Tibial nerve (tissue), 4 donors: ENCODE results near the gene COL4A6. TPM values are rescaled to one million over a fixed set of nuclear protein-coding genes. Genes with fewer than 3 reads are reported as not detected.
"Not testable (repeated sequence)": the region's sequence is repeated elsewhere in the genome, so short reads cannot be mapped to it uniquely, and the experiment has no call there.

ENCODE experiments used
- DNase-seq, 2 donors: peaks; one replicate each; pipeline ENCODE4 v3.0.0-alpha.2; 2019; ENCODE audit warnings: low spot score in 2 of 2
- H3K27ac ChIP-seq, 4 donors: fragments of 200-600 bp; sonication (generic) in 3 of 4; one replicate each; pipeline ENCODE4 v1.5.1; 2017 to 2019; ENCODE audit warnings: mild to moderate bottlenecking in 1 of 4
- H3K27me3 ChIP-seq, 2 donors: fragments of 200-600 bp; sonication (generic) in 1 of 2; one replicate each; pipeline versions ENCODE4 v1.5.1 to v1.6.0; 2017 to 2019
- H3K36me3 ChIP-seq, 3 donors: fragments of 200-600 bp; sonication (generic); one replicate each; pipeline ENCODE4 v1.5.1; 2018 to 2019
- H3K4me1 ChIP-seq, 4 donors: fragments of 200-600 bp; sonication (generic) in 3 of 4; one replicate each; pipeline ENCODE4 v1.5.1; 2017 to 2019
- H3K4me3 ChIP-seq, 4 donors: fragments of 200-600 bp; sonication (generic) in 3 of 4; one replicate each; pipeline ENCODE4 v1.5.1; 2017 to 2019; ENCODE audit warnings: mild to moderate bottlenecking in 1 of 4, moderate library complexity in 1 of 4
- H3K9me3 ChIP-seq, 4 donors: fragments of 200-600 bp; sonication (generic) in 3 of 4; one replicate each; pipeline ENCODE4 v1.5.1; 2017 to 2019
- EP300 ChIP-seq, 2 donors: sonication (generic); formaldehyde crosslinking; IDR thresholded peaks; one replicate each; pipeline ENCODE4 v1.6.1; 2017; ENCODE audit warnings: antibody characterized with exemption in 2 of 2, mild to moderate bottlenecking in 1 of 2
- POLR2A ChIP-seq, 2 donors: fragments of 450-650 bp; IDR thresholded peaks; one replicate each; pipeline ENCODE4 v1.6.1; 2017; ENCODE audit warnings: antibody characterized with exemption in 2 of 2, mild to moderate bottlenecking in 2 of 2, moderate library complexity in 2 of 2
- WGBS, 2 donors: methylation state at CpG; one replicate each; pipeline ENCODE4 v1.1.5; 2018; 5-methylcytosine and 5-hydroxymethylcytosine counted together
- total RNA-seq, 4 donors: library from RNA; depleted of rRNA; stranded (reverse); fragments of >200 nt; gene quantifications; one replicate each; pipeline ENCODE4 v1.1.0, GENCODE V29; 2016
- TF ChIP-seq, protein P1 (sequence below), 5 experiments: fragments of 200-600 bp in 3 of 5; fragments of 450-650 bp in 2 of 5; sonication (generic) in 3 of 5; IDR thresholded peaks; one replicate each; pipeline ENCODE4 v1.5.1; 2016 to 2019; ENCODE audit warnings: antibody characterized with exemption in 5 of 5, mild to moderate bottlenecking in 3 of 5, moderate library complexity in 2 of 5

Gene COL4A6
- total RNA-seq = 1 to 10 TPM in 1 of 4 donors, under 1 TPM in 3; under 0.01 to 1.4 (median 0.21) TPM

DNA sequence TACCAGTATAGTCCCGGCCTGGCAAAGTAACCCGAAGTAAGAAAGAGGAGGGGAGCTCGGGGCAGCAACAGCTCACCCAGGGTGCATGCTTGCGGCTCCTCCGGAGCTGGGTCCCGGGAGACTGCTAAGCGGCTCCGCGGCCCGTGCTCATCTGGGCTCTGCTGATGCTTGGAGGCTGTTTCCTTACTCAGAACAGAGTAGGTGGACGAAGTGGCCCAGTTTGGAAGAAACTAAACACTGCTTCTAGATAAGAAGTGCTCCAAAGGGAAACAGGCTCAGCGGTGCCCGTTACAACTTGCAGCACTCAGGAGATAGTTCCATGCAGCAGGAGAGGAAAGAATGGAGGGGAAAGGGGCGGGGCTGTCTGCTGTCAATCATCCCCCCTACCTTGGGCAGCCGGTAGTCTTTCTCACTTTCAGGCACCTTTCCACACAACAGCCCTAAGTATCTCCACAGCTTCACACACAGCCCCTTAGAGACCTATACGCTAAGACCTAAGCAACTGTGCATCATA lies at the start of gene COL4A6:
Gene COL4A6, minus strand, starts transcription at position 313 of the 514 bp plus-strand sequence. Its CDS starts 226 bp downstream, at position 87.
- Histone ChIP-seq H3K9me3 (no peaks in the 10 kb centered on the region), H3K36me3 (no peaks in the 10 kb centered on the region), H3K4me3 (peak within 1 kb of the TSS in 3 of 4 donors; percentile 34 to 53 (median 35)), H3K4me1 (no peaks in the 10 kb centered on the region), H3K27ac (no peak within 1 kb of the TSS), H3K27me3 (peaks cover 0 to 35% of the 10 kb centered on the region in 2 donors)
- TF ChIP-seq EP300 (IDR thresholded peaks at IDR 0.05) (no peak), POLR2A (IDR thresholded peaks at IDR 0.05) (no peak)
- TF ChIP-seq, protein P1, sequence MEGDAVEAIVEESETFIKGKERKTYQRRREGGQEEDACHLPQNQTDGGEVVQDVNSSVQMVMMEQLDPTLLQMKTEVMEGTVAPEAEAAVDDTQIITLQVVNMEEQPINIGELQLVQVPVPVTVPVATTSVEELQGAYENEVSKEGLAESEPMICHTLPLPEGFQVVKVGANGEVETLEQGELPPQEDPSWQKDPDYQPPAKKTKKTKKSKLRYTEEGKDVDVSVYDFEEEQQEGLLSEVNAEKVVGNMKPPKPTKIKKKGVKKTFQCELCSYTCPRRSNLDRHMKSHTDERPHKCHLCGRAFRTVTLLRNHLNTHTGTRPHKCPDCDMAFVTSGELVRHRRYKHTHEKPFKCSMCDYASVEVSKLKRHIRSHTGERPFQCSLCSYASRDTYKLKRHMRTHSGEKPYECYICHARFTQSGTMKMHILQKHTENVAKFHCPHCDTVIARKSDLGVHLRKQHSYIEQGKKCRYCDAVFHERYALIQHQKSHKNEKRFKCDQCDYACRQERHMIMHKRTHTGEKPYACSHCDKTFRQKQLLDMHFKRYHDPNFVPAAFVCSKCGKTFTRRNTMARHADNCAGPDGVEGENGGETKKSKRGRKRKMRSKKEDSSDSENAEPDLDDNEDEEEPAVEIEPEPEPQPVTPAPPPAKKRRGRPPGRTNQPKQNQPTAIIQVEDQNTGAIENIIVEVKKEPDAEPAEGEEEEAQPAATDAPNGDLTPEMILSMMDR (IDR thresholded peaks at IDR 0.05) = no peak
- DNase-seq = no peak
- 11 to 44% methylated on average over 14 to 16 of the region's 16 CpGs for WGBS, 2 donors

DNA sequence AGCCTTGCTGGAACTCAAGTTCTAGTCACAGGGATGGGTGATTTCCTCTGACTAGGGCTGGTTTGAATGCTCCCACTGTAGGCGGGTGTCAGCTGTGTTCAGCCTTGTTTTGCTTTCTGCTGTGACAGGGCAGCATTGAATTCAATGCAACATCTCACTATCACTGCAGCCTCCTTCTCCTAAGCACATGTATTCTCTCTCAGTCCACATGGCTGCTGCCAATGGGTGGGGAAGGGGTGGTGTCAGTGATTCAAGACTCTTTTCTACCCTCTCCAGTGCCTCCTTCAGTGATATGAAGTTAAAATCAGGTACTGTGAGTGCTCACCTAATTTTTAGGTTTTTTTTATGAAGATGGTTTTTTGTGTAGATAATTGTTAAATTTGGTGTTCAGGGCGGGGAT lies 47.7 kb upstream of the COL4A6 start:
- TF ChIP-seq EP300 (IDR thresholded peaks at IDR 0.05) (no peak), POLR2A (IDR thresholded peaks at IDR 0.05) (no peak)
- TF ChIP-seq, protein P1 (IDR thresholded peaks at IDR 0.05) = no peak
- 66 to 100% methylated on average over 1 to 2 of the region's 2 CpGs for WGBS, 2 donors
- Histone ChIP-seq H3K27me3 (no peaks in the 10 kb centered on the region), H3K9me3 (peaks cover 0 to 3% (median 0%) of the 10 kb centered on the region in 4 donors), H3K4me3 (no peak overlapping the region), H3K27ac (no peak overlapping the region), H3K4me1 (no peaks in the 10 kb centered on the region), H3K36me3 (no peaks in the 10 kb centered on the region)
- DNase-seq = no peak

DNA sequence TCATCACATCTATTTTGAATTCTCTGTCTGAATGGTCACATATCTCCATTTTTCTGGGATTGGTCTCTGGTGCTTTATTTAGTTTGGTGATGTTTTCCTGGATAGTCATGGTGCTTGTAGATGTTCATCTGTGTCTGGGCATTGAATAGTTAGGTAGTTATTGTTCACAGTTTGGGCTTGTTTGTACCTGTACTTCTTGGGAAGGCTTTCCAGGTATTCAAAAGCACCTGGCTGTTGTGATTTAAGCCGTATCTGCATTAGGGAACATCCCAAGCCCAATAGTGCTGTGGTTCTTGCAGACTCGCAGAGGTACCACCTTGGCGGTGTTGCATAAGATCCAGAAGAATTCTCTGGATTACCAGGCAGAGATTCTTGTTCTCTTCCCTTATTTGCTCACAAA lies 46.0 kb upstream of the COL4A6 start:
- WGBS, 2 donors = 75 to 94% methylated on average over 3 of the region's 3 CpGs
- Histone ChIP-seq H3K27ac (no peak overlapping the region), H3K9me3 (peaks cover 0 to 3% (median 0%) of the 10 kb centered on the region in 4 donors), H3K4me1 (no peaks in the 10 kb centered on the region), H3K27me3 (no peaks in the 10 kb centered on the region), H3K4me3 (no peak overlapping the region), H3K36me3 (no peaks in the 10 kb centered on the region)
- DNase-seq = no peak
- TF ChIP-seq POLR2A (IDR thresholded peaks at IDR 0.05) (no peak), EP300 (IDR thresholded peaks at IDR 0.05) (no peak)
- TF ChIP-seq, protein P1 (IDR thresholded peaks at IDR 0.05) = no peak

DNA sequence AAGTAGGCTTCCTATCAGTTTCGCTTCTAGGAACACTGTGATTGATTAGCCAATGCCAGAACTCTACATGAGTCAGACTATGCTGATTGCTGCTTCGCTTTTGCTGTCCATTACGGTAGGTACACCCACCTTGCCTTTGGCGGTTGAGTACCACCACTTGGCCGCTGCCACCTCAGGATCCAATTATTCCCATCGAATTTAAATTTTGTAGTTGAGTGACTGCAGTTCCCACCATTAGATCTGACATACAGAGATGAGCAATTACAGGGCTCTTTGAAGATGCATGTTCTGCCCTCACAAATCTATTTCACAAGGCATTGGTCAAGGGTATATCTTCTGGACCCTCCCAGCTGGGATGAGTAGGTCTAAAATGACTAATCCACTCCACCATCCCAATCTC lies 43.3 kb upstream of the COL4A6 start:
- H3K4me1 ChIP-seq, H3K27me3 ChIP-seq, H3K9me3 ChIP-seq, H3K4me3 ChIP-seq, H3K36me3 ChIP-seq, H3K27ac ChIP-seq, DNase-seq: not testable (repeated sequence)
- 91 to 95% methylated on average over 6 of the region's 6 CpGs for WGBS, 2 donors

DNA sequence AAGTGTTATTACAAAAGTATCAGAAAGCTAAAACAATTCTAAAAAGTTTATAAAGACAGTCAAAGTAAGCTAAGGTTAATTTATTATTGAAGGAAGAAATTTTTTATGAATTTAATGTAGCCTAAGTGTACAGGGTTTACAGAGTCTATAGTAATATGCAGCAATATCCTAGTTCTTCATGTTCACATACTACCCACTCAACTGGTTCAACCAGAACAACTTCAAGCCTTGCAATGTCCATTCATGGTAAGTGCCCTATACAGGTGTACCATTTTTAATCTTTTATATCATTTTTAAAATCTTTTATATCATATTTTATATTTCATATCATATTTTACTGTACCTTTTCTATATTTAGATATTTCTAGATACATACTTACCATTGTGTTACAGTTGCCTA lies 35.8 kb upstream of the COL4A6 start:
- H3K27ac ChIP-seq = no peak overlapping the region
- DNase-seq = no peak
- H3K4me1 ChIP-seq = no peaks in the 10 kb centered on the region
- TF ChIP-seq, protein P1 (IDR thresholded peaks at IDR 0.05) = no peak
- TF ChIP-seq POLR2A (IDR thresholded peaks at IDR 0.05) = no peak
- TF ChIP-seq EP300 (IDR thresholded peaks at IDR 0.05) = no peak
- H3K4me3 ChIP-seq = no peak overlapping the region
- H3K27me3 ChIP-seq = no peaks in the 10 kb centered on the region
- no peaks in the 10 kb centered on the region for H3K36me3 ChIP-seq
- H3K9me3 ChIP-seq = peaks cover 0 to 4% (median 0%) of the 10 kb centered on the region in 4 donors

DNA sequence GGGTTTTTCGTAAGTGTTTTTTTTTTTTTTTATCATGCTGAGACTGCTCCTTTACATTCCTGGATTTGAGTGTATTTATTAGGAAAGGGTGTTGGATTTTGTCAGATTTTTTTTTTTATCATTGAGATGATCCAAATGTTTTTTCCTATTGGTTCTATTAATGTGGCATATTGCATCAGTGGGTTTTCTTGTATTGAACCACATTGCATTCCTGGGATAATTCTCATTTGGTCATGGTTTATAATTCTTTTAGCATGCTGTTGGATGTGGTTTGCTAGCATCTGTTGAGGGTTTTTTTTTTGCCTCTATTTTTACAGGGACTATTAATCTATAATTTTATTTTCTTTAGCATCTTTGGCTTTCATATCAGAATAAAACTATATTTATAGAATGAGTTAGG lies 30.3 kb upstream of the COL4A6 start:
- Histone ChIP-seq H3K9me3 (no peaks in the 10 kb centered on the region), H3K27me3 (no peaks in the 10 kb centered on the region), H3K4me1 (no peaks in the 10 kb centered on the region), H3K27ac (no peak overlapping the region), H3K36me3 (no peaks in the 10 kb centered on the region), H3K4me3 (no peak overlapping the region)
- no peak for DNase-seq
- TF ChIP-seq, protein P1 (IDR thresholded peaks at IDR 0.05) = no peak
- TF ChIP-seq POLR2A (IDR thresholded peaks at IDR 0.05) = no peak
- no peak for TF ChIP-seq EP300 (IDR thresholded peaks at IDR 0.05)
- WGBS, 2 donors = 70 to 76% methylated on average over 1 of the region's 1 CpG
